ENCODE measurements around the gene GPC6. TPM values are rescaled to one million over a fixed set of nuclear protein-coding genes. Genes with fewer than 3 reads are reported as not detected.
A peak's percentile ranks its signal among the peaks of the same experiment; 100 is the strongest.

GPC6 gene
- total RNA-seq, 1 experiment from 2014 or later, result 0.22 TPM

DNA sequence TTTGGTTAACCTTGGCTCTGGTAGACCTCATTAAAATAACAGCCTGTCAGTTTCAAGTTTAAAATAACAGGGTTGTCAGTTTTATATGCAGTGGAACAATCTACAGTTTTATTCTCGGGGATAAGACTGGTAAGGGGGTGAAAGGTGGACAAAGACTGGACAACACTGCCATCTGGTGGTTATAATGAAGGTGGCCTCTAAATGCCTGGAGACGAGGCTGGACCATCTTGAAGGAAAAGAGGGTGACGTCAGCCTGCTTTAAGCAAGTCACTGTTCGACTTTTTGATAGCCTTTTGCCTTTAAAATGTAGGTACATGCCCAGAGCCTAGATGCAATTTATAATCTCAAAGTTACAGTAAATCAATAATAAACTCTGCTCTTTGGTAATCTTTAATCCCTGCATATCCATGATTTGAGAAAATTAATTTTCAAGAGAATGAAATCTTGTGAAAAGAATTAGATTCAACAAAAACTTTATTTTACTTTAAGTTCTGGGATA lies 1135.9 kb downstream of the GPC6 start:
- Histone ChIP-seq H3K27me3 (ENCODE audit: insufficient read depth, low read length) (no peaks in the 10 kb centered on the region), H3K4me2 (ENCODE audit: low read length) (no peak overlapping the region), H3K9me2 (ENCODE audit: insufficient read depth) (no peaks in the 10 kb centered on the region), H3K9ac (ENCODE audit: low read length) (no peak overlapping the region), H3K36me3 (ENCODE audit: control insufficient read depth in 1 of 2, insufficient read depth in 2 of 2, low read length in 2 of 2) (no peaks in the 10 kb centered on the region), H3K4me1 (ENCODE audit: control insufficient read depth in 1 of 2, insufficient read depth in 2 of 2, low read length in 2 of 2) (no peaks in the 10 kb centered on the region), H3K4me3 (replicated peaks in 1 of 2; ENCODE audit: low read depth in 1 of 2, low read length in 2 of 2) (no peak overlapping the region), H3K27ac (ENCODE audit: low read depth, low read length) (no peak overlapping the region), H3K9me3 (ENCODE audit: control insufficient read depth in 1 of 2, insufficient read depth in 1 of 2, low read depth in 1 of 2, low read length in 2 of 2) (no peaks in the 10 kb centered on the region), H2AFZ (ENCODE audit: low read depth, low read length, poor library complexity, severe bottlenecking) (no peak overlapping the region), H4K20me1 (ENCODE audit: insufficient read depth) (no peaks in the 10 kb centered on the region), H3K79me2 (ENCODE audit: insufficient read depth, low read length) (no peaks in the 10 kb centered on the region)
- peak; percentile 98 for ATAC-seq
- ChIA-PET CTCF (interaction anchor here (1.8 kb wide), 1 partner anchor 255 kb away, joined by 7 read pairs; no protein-coding TSS in a partner anchor), RAD21 (ENCODE audit: low non-redundant PET in 1 of 2, low total read pairs in 2 of 2, uncharacterized antibody in 2 of 2, unreplicated experiment in 2 of 2) (no interaction called here), POLR2A (no interaction called here)
- intact Hi-C loops (cut with micrococcal nuclease), result loop anchor here (2.0 kb wide), 1 partner anchor 254 kb away; no protein-coding TSS in a partner anchor
- BruUV-seq (replicated peaks), result no TSS peak
- TF ChIP-seq, protein P1, sequence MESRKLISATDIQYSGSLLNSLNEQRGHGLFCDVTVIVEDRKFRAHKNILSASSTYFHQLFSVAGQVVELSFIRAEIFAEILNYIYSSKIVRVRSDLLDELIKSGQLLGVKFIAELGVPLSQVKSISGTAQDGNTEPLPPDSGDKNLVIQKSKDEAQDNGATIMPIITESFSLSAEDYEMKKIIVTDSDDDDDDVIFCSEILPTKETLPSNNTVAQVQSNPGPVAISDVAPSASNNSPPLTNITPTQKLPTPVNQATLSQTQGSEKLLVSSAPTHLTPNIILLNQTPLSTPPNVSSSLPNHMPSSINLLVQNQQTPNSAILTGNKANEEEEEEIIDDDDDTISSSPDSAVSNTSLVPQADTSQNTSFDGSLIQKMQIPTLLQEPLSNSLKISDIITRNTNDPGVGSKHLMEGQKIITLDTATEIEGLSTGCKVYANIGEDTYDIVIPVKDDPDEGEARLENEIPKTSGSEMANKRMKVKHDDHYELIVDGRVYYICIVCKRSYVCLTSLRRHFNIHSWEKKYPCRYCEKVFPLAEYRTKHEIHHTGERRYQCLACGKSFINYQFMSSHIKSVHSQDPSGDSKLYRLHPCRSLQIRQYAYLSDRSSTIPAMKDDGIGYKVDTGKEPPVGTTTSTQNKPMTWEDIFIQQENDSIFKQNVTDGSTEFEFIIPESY (IDR thresholded peaks at IDR 0.05; ENCODE audit: extremely low read depth, insufficient replicate concordance, low read length), result no peak
- TF ChIP-seq CBX3 (IDR thresholded peaks at IDR 0.05; ENCODE audit: low read depth), result no peak
- no peak for TF ChIP-seq EGR1 (IDR thresholded peaks at IDR 0.05; ENCODE audit: low read depth)
- no peak for TF ChIP-seq SP1 (IDR thresholded peaks at IDR 0.05; ENCODE audit: low read depth)
- TF ChIP-seq RAD21 (IDR thresholded peaks at IDR 0.05; ENCODE audit: low read depth), result peak; percentile 68
- TF ChIP-seq, protein P2, sequence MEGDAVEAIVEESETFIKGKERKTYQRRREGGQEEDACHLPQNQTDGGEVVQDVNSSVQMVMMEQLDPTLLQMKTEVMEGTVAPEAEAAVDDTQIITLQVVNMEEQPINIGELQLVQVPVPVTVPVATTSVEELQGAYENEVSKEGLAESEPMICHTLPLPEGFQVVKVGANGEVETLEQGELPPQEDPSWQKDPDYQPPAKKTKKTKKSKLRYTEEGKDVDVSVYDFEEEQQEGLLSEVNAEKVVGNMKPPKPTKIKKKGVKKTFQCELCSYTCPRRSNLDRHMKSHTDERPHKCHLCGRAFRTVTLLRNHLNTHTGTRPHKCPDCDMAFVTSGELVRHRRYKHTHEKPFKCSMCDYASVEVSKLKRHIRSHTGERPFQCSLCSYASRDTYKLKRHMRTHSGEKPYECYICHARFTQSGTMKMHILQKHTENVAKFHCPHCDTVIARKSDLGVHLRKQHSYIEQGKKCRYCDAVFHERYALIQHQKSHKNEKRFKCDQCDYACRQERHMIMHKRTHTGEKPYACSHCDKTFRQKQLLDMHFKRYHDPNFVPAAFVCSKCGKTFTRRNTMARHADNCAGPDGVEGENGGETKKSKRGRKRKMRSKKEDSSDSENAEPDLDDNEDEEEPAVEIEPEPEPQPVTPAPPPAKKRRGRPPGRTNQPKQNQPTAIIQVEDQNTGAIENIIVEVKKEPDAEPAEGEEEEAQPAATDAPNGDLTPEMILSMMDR (IDR thresholded peaks at IDR 0.05 in 2 of 3, conservative IDR thresholded peaks at IDR 0.05 in 1 of 3; ENCODE audit: borderline replicate concordance in 1 of 3, insufficient read depth in 1 of 3, low read depth in 2 of 3, low read length in 2 of 3), result peak in 2 of 3 experiments; percentile 69 to 83; a peak in 4 of 6 replicates
- TF ChIP-seq SIN3A (IDR thresholded peaks at IDR 0.05; ENCODE audit: low read depth), result no peak
- TF ChIP-seq, protein P3, sequence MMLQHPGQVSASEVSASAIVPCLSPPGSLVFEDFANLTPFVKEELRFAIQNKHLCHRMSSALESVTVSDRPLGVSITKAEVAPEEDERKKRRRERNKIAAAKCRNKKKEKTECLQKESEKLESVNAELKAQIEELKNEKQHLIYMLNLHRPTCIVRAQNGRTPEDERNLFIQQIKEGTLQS (IDR thresholded peaks at IDR 0.05), result no peak
- TF ChIP-seq YY1 (IDR thresholded peaks at IDR 0.05; ENCODE audit: extremely low read depth, insufficient replicate concordance, low read depth, low read length), result no peak
- TF ChIP-seq ZNF274 (IDR thresholded peaks at IDR 0.05; ENCODE audit: low read depth, low read length), result no peak
- no peak for TF ChIP-seq EZH2phosphoT487 (IDR thresholded peaks at IDR 0.05; ENCODE audit: borderline replicate concordance)
- TF ChIP-seq FOSL1 (IDR thresholded peaks at IDR 0.05; ENCODE audit: low read depth), result no peak
- no peak for TF ChIP-seq CEBPB (IDR thresholded peaks at IDR 0.05; ENCODE audit: low read depth)
- TF ChIP-seq POLR2AphosphoS5 (IDR thresholded peaks at IDR 0.05; ENCODE audit: low read depth, low read length), result no peak
- DNase-seq (ENCODE audit: low read depth, low spot score), result peak; percentile 68
